ENCODE measurements around the gene CCDC171.
"Not testable (repeated sequence)": the region's sequence is repeated elsewhere in the genome, so short reads cannot be mapped to it uniquely, and the experiment has no call there.

CCDC171 gene

DNA sequence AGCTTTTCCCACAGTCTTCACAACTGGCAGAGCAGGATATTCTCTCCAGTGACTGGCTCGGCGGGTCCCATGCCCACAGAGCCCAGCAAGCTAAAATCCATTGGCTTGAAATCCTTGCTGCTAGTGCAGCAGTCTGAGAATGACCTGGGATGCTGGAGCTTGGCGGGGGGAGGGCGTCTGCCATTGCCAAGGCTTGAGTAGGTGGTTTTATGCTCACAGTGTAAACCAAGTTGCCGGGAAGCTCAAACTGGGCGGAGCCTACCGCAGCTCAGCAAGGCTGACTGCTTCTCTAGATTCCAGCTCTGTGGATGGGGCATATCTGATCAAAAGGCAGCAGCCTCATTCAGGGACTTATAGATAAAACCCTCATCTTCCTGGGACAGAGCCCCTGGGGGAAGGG lies 194.1 kb downstream of the CCDC171 start:
- no peak for DNase-seq (ENCODE audit: low read depth in 2 of 3, low spot score in 1 of 3)

DNA sequence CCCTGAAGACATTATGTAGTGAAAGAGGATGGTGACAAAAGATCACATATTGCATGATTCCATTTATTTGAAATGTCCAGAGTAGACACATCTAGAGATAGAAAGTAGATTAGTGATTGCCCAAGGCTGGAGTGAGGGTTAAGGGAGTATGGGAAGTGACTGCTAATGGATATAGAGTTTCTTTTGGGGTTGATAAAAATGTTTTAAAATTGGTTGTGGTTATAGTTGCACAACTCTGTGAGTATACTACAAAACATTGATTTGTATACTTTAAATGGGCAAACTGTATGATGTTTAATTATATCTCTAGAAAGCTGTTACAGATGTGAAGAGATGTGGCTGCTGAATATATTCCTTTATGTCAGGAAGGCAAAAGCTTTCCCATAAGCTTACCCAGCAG lies 202.8 kb downstream of the CCDC171 start:
- no peak for DNase-seq (ENCODE audit: low read depth in 2 of 3, low spot score in 1 of 3)

DNA sequence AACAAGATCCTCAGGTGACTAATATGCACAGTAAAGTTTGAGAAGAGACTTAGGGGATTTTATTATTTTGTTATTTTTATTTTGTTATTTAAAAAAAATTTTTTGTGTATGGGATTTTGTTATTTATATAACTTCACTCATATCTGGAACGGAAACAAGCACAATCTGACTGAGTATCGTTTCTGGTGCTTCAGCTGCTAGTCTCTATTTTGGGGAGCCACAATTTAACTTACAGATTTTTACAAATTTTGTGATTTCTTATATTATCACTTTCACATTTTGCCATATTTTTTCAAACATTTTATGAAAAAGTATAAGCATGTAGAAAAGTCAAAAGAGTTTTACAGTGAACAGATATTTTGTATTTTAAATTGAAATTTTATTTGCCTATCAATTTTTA lies 208.7 kb downstream of the CCDC171 start:
- DNase-seq (ENCODE audit: low read depth in 2 of 3, low spot score in 1 of 3) = no peak

DNA sequence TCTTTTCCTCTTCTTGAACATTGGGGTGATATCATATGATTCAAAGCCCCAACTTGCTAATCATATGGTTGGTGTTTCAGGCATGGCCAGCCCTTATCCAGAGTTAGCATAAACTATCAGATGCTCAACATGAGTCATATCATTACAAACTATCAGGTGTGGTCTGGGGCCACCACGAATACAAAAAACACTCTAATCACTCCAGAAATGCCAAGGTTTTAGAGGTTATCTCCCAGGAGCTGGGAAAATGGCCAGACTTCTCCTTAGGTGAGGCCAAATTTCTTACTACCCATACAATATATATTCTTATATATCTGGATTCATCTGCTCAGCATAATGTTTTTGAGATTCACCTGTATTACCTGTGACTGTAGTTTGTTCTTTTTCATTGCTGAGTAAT lies 210.5 kb downstream of the CCDC171 start:
- no peak for DNase-seq (ENCODE audit: low read depth in 2 of 3, low spot score in 1 of 3)

DNA sequence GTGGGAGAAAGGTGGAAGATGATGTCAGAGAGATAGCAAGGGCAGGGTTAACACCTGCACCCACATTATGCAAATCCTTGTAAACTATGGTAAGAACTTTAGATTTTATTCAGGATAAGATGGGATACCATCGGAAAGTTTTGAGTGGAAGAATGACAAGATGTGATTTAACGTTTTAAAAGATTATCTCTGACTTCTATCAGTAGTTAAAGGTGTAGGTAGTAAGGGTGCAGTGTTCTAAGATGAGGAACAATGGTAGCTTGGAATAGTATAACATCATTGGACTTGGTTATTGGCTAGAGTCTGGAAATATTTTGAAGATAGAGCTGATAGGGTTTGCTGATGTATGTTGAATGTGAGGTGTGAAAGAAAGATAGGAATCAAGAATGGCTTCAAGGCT lies 211.3 kb downstream of the CCDC171 start:
- DNase-seq (ENCODE audit: low read depth in 2 of 3, low spot score in 1 of 3) = no peak

DNA sequence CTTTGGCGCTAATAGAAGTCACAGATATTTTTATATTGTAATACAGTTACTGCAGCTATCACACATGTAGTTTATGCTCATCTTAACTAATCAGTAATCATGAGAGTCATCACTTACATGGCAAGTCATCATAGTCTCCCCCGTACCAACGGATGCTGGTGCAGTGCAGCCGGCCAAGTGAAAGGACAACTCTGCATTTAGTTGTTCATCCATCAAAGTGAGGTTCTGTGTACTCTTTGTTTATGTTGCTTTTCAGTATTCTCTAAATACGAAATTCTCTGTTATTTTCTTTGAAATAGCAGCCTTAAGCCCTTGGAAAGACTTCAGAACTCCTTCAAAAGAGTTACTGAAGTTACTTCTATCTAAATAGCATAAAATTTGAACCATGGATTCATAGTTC lies 216.7 kb downstream of the CCDC171 start:
- no peak for DNase-seq (ENCODE audit: low read depth in 2 of 3, low spot score in 1 of 3)

DNA sequence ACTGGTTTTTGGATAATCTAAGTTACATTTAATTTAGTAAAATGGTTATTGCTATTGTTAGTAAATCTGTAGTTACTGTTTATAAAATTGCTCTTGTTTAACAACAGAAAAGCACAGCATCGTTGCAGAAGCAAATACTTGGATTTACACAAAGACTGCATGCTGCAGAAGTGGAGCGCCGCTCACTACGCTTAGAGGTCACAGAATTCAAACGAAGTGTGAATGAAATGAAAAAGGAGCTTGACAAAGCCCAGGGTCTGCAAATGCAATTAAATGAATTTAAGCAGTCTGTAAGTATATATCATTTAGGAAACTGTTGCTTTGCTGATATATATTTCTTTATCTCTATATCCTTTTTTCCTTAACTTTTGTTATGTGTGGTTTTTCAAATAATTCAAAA lies 226.0 kb downstream of the CCDC171 start:
- no peak for DNase-seq (ENCODE audit: low read depth in 2 of 3, low spot score in 1 of 3)

DNA sequence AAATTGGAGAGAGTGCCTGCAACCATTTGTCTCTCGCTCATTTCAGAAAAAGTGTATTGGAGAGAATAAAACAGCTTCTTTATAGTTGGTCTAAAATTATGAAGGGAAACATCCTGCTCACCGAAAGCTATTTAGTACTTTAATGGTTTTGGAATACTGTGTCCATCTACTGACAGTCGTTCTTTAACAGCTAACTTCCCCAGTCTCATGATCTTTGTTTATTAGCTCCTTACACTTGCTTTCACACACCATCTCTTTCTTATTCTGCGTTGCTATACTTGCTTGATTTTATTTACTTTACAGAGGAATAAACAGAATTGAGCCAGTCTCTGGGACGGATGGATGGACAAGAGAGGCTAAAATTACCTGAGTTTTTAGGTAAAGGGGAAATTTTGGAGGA lies 229.3 kb downstream of the CCDC171 start:
- no peak for DNase-seq (ENCODE audit: low read depth in 2 of 3, low spot score in 1 of 3)

DNA sequence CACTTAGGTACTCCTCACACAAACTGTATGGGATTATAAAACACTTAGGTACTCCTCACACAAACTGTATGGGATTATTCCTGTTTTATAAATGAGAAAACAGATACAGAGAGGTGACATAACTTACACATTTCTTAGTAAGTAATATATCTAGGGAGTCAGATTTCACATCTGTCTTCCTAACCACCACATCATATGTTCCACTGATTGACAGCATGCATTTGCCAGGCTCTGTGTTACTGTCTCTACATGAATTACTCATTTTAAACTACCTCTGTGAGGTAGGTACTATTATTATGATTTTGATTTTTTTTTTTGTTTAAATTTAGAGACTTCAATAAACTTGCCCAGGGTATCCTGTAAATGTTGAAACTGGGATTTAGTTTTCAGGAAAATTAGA lies 232.7 kb downstream of the CCDC171 start:
- no peak for DNase-seq (ENCODE audit: low read depth in 2 of 3, low spot score in 1 of 3)

DNA sequence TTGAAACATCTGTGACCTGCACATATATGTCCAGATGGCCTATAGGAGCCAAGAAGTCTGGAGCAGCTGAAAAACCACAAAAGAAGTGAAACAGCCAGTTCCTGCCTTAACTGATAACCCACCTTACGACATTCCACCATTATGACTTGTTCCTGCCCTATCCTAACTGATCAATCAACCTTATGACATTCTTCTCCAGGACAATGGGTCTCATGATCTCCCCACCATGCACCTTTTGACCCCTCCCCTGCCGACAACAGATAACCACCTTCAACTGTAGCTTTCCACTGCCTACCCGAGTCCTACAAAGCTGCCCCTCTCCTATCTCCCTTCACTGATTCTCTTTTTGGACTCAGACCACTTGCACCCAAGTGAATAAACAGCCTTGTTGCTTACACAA lies 233.8 kb downstream of the CCDC171 start:
- DNase-seq (ENCODE audit: low read depth in 2 of 3, low spot score in 1 of 3) = no peak

DNA sequence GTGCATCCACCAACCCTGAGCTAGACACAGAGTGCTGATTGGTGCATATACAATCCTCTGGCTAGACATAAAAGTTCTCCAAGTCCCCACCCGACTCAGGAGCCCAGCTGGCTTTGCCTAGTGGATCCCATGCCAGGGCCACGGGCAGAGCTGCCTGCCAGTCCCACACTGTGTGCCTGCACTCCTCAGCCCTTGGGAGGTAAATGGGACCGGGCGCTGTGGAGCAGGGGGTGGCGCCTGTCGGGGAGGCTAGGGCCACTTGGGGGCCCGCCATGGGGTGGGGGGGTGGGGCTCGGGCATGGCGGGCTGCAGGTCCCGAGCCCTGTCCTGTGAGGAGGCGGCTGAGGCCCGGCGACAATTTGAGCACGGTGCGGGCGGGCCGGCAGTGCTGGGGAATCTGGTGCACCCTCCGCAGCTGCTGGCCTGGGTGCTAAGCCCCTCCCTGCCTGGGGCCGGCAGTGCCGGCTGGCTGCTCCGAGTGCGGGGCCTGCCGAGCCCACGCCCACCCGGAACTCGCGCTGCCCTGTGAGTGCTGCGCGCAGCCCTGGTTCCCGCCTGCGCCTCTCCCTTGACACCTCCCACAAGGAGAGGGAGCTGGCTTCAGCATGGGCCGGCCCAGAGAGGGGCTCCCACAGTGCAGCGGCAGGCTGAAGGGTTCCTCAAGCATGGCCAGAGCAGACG lies 257.5 kb downstream of the CCDC171 start:
- not testable (repeated sequence) for DNase-seq (ENCODE audit: low read depth in 2 of 3, low spot score in 1 of 3)

DNA sequence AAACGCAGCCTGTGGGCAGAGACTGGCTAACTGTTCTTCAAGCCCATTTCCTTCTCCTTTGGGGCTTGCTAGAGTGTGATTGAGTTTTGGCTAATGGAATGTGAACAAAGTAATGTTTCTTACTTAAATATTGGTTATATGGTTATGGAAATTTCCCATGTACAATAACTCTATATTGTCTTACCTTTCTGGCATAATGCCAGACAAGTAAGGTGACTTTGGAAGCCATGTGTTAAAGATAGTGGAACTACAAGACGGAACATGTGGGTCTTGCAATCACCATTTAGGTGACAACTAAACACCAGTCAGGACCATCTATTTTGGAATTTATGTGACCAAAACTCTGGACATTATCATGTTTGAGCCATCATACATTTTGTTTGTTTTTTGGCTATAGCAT lies 260.2 kb downstream of the CCDC171 start:
- DNase-seq (ENCODE audit: low read depth in 2 of 3, low spot score in 1 of 3) = no peak

DNA sequence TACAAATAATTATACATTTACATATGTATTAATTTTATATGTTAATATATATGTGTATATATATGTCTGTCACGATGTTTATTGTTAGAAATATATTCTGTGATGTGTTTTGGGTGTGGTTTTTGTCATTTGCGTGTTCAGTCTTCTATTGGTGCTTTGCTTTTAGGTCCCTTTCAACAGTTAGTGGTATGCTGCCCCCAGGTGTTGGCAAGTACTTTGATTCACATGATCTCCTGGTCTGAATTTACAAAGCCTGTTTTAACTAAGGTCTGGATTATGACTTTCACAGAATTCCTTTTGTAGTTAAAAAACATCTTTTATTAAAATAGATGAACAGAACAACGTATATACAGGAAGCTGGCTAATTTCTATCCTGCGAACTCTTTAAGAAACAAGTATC lies 271.5 kb downstream of the CCDC171 start:
- no peak for DNase-seq (ENCODE audit: low read depth in 2 of 3, low spot score in 1 of 3)

DNA sequence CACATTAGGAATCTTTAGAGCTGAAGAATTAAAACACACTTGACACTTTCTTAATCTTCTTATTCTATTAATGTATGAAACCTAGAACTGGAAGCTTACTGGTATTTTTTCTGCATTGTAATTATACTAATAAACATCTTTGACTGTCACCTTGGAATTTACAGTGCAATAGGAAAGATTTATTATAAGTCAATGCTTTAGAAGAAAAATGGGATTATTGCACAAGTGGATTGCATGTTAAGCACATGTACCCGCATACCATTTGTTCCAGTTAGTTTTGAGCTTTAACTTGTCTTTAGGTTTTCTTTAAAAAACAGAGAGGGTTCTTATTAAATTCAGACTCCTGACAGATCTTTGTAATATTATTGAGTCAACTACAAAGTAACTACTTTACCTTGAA lies 278.5 kb downstream of the CCDC171 start:
- DNase-seq (ENCODE audit: low read depth in 2 of 3, low spot score in 1 of 3) = no peak

DNA sequence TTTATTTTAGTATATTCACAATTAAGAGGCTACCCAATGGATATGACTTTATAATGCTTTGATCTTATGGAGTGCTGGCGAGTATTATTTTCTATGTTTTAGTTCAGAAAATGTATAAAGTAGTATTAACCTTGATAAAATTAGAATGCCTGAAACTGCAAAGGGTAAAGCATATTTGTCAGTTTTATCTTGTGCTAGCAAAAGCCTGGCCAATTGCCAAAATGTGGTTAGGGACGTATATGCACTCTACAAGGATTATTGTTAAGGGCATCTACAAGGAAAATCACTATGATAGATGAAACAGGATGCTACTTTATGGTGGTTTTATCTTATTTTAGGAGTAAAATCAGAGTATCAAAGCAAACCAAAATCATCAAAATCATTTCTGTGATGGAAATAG lies 281.7 kb downstream of the CCDC171 start:
- no peak for DNase-seq (ENCODE audit: low read depth in 2 of 3, low spot score in 1 of 3)

DNA sequence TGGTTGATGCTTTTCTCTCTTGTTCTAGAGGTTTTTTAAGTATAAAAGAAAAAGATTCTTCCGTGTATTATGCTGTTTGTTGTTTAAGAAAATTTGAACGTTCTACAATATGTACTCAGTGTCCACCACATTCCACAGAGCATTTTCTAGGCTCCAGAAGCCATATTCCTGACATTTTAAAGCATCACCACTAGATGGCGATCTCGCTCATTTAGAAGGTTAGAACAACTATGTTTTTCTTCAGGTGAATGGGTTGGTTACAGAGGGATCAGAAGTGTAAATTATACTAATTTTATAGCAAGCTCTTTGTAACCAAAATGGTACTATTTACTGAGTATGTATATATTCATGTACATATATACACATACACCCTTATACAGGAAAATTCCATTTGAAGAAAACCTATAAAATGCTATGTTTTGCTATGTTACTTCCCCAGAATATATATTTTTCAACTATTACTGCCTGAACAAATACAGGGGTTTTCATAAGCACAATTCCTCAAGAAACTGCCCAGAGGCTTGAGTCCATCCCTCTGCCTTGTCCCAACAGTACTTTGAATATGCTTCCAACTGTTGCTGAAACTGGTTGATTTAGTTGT lies 284.3 kb downstream of the CCDC171 start:
- peak in 2 of 3 donors; percentile 0 to 45 for DNase-seq (ENCODE audit: low read depth in 2 of 3, low spot score in 1 of 3)

DNA sequence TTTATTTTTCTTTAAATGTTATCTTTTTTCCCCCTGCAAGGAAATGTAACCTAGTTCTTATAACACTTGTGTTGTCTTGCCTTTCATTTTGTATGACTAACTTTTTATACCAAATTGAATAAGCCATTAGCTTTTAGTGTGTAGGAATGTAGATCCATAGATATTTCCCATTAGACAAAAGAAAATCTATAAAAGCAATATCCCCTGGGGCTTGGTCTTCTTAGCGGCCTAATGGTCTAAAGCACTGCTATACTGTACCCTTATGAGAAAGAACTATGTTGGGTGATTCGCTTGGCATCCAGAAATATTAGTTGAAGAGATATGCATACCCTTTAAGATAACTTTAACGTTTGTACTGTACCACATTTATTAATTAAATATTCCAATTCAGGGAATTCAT lies 289.2 kb downstream of the CCDC171 start:
- DNase-seq (ENCODE audit: low read depth in 2 of 3, low spot score in 1 of 3) = no peak

DNA sequence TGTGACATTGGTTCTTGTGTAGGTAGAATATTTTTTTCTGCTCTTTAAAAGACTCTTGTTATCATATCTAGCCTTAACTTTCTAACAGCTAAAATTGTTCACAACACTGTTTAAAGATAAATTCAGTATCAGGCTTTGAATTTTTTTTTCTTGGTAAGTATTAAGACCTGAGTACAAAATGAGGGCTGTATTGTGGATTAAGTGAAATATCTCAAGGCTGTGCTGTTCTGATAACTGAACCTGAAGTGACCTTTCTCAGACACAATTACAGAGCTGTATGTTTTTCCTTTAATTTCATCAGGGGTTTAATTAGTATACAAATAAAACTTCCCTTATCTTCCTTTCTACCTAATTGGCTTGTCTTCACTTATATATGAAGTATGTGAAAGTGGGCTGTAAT lies 290.5 kb downstream of the CCDC171 start:
- no peak for DNase-seq (ENCODE audit: low read depth in 2 of 3, low spot score in 1 of 3)

DNA sequence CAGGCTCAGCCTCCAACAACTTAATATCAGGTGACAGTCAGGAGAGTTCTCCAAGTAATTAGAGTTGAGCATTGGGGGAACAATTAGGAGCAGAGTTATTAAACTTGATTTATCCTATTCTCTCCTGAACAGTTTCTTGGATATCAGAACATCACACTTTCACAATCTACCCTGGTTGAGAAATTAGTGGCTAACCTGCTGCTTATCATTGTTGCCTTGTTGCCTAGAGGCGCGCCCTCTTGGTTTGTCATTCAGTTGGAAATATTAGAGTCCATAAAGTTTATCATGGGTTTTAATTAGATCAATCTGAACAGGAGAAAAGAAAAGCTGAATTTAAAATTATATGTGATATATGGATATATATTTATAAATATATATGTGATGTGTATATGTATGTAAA lies 291.1 kb downstream of the CCDC171 start:
- no peak for DNase-seq (ENCODE audit: low read depth in 2 of 3, low spot score in 1 of 3)

DNA sequence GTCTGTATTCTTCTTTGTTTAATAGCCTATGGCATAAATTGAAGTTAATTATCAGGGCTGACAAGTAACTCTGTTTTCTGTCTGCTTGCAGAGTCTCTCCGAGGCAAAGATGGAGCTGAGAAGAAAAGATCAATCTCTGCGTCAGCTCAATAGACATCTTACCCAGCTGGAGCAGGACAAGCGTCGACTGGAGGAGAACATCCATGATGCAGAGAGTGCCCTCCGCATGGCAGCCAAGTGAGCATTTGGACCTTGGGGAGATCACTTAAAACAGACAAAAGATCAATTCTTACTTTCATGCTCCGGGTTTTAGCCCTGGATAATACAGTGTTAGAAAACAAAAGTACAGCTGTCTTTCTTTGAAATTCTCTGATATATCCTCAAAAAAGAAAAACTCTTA lies 293.8 kb downstream of the CCDC171 start:
- DNase-seq (ENCODE audit: low read depth in 2 of 3, low spot score in 1 of 3) = no peak

DNA sequence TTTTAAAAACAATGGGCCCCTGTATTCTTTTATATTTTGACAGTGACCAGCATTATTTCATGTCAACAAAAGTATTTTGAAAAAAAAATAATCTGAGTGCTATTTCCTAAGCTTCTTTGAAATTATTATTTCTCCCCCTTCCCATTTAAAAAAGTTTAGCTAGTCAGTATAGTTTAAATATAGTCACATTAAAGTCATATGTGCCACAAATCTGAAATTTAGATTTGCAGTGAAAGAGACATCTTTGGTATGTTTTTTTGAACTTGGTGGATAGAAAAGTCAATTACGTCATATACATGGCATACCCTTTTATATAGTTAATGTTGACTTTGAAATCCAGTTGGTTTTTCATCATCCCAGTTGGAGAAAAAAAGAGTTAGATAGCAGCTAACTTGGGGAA lies 297.0 kb downstream of the CCDC171 start:
- DNase-seq (ENCODE audit: low read depth in 2 of 3, low spot score in 1 of 3) = no peak

DNA sequence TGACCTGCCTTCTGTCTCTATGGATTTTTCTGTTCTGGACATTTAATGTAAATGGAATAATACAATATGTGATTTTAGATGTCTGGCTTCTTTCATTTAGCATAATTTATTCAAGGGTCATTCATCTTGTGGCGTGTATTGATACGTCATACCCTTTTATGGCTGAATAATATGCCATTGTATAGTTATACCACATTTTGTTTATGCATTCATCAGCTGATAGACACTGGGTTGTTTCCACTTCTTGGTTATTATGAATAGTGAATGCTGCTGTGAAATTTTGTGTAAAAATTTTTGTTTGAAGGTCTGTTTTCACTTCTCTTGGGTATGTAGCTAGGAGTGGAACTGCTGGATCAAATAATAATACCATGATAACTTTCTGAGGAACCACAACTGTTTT lies 298.9 kb downstream of the CCDC171 start:
- DNase-seq (ENCODE audit: low read depth in 2 of 3, low spot score in 1 of 3) = no peak

DNA sequence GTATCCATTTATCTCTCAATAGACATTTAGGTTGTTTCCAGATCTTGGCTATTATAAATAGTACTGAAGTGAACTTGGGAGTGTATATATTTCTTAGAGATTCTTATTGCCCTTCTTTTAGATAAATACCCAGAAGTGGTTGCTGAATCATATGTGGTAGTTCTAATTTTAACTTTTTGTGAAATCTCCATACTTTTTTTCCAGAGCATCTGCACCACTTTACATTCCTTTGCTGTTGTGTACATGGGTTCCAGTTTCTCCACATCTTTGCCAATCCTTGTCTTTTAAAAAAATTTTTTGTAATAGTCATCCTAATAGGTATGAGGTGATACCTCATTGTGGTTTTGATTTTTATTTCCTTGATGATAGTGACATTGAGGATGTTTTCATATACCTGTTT lies 303.7 kb downstream of the CCDC171 start:
- no peak for DNase-seq (ENCODE audit: low read depth in 2 of 3, low spot score in 1 of 3)

All from stimulated activated CD4-positive, alpha-beta T cell treated with anti-CD3 and anti-CD28 coated beads, Interleukin-12 subunit alpha, Interleukin-12 subunit beta, amount 100 ng/mL, for 48 hours (primary cell).